ENCODE results near the gene GUCY1B1.

Gene GUCY1B1

GRCh38 chr4:155811083-155811482, 52.3 kb downstream of the GUCY1B1 start:
- DNase-seq (ENCODE audit: low spot score), result no peak
- ChIA-PET POLR2A (ENCODE audit: low non-redundant PET) (no interaction called here), CTCF (interaction anchor here (0.5 to 1.8 kb wide), 2 partner anchors 143 to 1501 kb away, joined by 3 to 6 read pairs; partner anchors contain the start of gene CTSO)
- no peak for TF ChIP-seq CTCF (conservative IDR thresholded peaks at IDR 0.05; ENCODE audit: low read depth)
- H3K27ac ChIP-seq, result no peak overlapping the region

GRCh38 chr4:155818639-155819038, 59.8 kb downstream of the GUCY1B1 start:
- ChIA-PET POLR2A (ENCODE audit: low non-redundant PET) (no interaction called here), CTCF (interaction anchor here (0.6 to 1.0 kb wide), 3 partner anchors 33 to 542 kb away, joined by 3 to 4 read pairs (median 3); no protein-coding TSS in a partner anchor)
- TF ChIP-seq CTCF (conservative IDR thresholded peaks at IDR 0.05; ENCODE audit: low read depth), result no peak
- no peak overlapping the region for H3K27ac ChIP-seq
- peak; percentile 3 for DNase-seq (ENCODE audit: low spot score)

GRCh38 chr4:155819066-155819465, 60.2 kb downstream of the GUCY1B1 start:
- ChIA-PET CTCF (interaction anchor here (1.0 kb wide), 1 partner anchor 117 kb away, joined by 4 read pairs; no protein-coding TSS in a partner anchor), POLR2A (ENCODE audit: low non-redundant PET) (no interaction called here)
- DNase-seq (ENCODE audit: low spot score), result no peak
- no peak for TF ChIP-seq CTCF (conservative IDR thresholded peaks at IDR 0.05; ENCODE audit: low read depth)
- H3K27ac ChIP-seq, result no peak overlapping the region

GRCh38 chr4:155820887-155821518, 62.2 kb downstream of the GUCY1B1 start:
- CTCF ChIA-PET, result no interaction called here
- TF ChIP-seq CTCF (conservative IDR thresholded peaks at IDR 0.05; ENCODE audit: low read depth), result no peak
- DNase-seq (ENCODE audit: low spot score), result no peak
- POLR2A ChIA-PET (ENCODE audit: low non-redundant PET), result no interaction called here
- no peak overlapping the region for H3K27ac ChIP-seq

- CTCF ChIA-PET, result interaction anchor here (0.6 kb wide), 1 partner anchor 1256 kb away, joined by 3 read pairs; no protein-coding TSS in a partner anchor
- POLR2A ChIA-PET (ENCODE audit: low non-redundant PET), result no interaction called here
Measured at GRCh38 chr4:155822572-155822971, 63.8 kb downstream of the GUCY1B1 start.

GRCh38 chr4:155828628-155829027, 69.8 kb downstream of the GUCY1B1 start:
- ChIA-PET CTCF (interaction anchor here (0.7 kb wide), 1 partner anchor 513 kb away, joined by 3 read pairs; no protein-coding TSS in a partner anchor), POLR2A (ENCODE audit: low non-redundant PET) (no interaction called here)

More at GRCh38 chr4:155822572-155822971, 63.8 kb downstream of the GUCY1B1 start:
- TF ChIP-seq CTCF (conservative IDR thresholded peaks at IDR 0.05; ENCODE audit: low read depth), result no peak
- no peak for DNase-seq (ENCODE audit: low spot score)
- no peak overlapping the region for H3K27ac ChIP-seq

More at GRCh38 chr4:155828628-155829027, 69.8 kb downstream of the GUCY1B1 start:
- no peak for TF ChIP-seq CTCF (conservative IDR thresholded peaks at IDR 0.05; ENCODE audit: low read depth)
- DNase-seq (ENCODE audit: low spot score), result no peak
- no peak overlapping the region for H3K27ac ChIP-seq

All from RWPE1 (cell line).